ENCODE measurements around the gene LIN7C. TPM values are rescaled to one million over a fixed set of nuclear protein-coding genes. Genes with fewer than 3 reads are reported as not detected.

LIN7C gene
- total RNA-seq, 6 experiments from 2014 or later = 53.7 to 64.4 (median 60.2) TPM

DNA sequence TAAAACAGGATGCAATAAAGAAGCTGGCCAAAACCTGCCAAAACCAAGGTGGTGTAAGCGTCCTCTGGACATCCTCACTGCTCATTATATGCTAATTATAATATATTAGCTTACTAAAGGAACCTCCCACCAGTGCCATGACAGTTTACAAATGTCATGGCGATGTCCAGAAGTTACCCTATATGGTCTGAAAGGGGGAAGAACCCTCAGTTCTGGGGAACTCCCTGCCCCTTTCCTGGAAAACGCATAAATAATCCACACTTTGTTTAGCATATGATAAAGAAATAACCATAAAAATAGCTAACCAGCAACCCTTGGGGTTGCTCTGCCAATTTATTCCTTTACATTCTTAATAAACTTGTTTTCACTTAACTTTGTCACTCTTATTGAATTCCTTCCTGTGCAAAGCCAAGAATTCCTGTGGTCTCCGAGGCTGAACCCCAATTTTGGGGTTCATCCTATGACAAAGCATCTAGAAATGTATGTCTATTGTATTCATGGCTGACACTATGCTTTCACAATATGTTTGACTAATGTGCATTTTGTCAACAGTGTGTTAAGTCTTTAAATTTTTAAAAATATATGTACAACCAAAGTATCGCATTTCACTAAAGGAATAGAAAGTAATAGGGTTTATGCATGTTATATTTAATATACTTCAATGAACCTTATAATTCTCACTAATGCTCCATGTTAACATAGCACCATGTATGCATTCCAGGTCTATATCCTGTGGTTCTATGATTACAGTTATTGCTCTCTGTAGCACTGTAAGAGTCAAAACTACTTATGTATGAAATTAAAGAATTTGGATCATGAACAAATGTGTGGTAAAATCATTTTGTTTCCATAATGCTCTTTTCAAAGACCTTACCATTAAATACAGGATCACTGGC, 59.0 kb downstream of the LIN7C start:
- TF ChIP-seq, protein P1, sequence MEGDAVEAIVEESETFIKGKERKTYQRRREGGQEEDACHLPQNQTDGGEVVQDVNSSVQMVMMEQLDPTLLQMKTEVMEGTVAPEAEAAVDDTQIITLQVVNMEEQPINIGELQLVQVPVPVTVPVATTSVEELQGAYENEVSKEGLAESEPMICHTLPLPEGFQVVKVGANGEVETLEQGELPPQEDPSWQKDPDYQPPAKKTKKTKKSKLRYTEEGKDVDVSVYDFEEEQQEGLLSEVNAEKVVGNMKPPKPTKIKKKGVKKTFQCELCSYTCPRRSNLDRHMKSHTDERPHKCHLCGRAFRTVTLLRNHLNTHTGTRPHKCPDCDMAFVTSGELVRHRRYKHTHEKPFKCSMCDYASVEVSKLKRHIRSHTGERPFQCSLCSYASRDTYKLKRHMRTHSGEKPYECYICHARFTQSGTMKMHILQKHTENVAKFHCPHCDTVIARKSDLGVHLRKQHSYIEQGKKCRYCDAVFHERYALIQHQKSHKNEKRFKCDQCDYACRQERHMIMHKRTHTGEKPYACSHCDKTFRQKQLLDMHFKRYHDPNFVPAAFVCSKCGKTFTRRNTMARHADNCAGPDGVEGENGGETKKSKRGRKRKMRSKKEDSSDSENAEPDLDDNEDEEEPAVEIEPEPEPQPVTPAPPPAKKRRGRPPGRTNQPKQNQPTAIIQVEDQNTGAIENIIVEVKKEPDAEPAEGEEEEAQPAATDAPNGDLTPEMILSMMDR (IDR thresholded peaks at IDR 0.05) = no peak
- Mint-ChIP-seq H3K4me3 (no peak overlapping the region), H3K27me3 (ENCODE audit: insufficient read depth) (no peaks in the 10 kb centered on the region; the same call in 1 of the 2 replicates), H3K27ac (peak overlapping the region; percentile 58), H3K36me3 (ENCODE audit: low read depth) (no peaks in the 10 kb centered on the region), H3K4me1 (ENCODE audit: low read depth) (peaks cover 49% of the 10 kb centered on the region), H3K9me3 (no peaks in the 10 kb centered on the region)
- peak; percentile 59 for DNase-seq

DNA sequence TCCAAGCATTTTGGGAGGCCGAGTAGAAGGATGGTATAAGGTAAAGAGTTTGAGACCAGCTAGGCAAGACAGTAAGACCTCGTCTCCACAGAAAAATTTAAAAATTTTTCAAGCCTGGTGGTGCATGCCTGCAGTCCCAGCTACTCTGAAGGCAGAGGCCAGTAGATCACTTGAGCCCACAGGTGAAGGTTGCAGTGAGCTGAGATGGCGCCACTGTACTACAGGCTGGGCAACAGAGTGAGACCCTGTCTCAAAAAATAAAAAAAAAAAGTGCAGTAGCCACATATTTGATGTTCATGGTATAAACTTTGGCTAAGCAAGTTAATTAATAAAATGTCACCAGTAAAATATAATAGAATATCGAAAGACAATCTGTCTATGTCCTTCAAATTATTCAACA, 60.9 kb downstream of the LIN7C start:
- Mint-ChIP-seq H3K4me3 (no peak overlapping the region), H3K9me3 (no peaks in the 10 kb centered on the region), H3K27ac (no peak overlapping the region), H3K27me3 (ENCODE audit: insufficient read depth) (no peaks in the 10 kb centered on the region; the same call in 1 of the 2 replicates), H3K4me1 (ENCODE audit: low read depth) (peaks cover 30% of the 10 kb centered on the region), H3K36me3 (ENCODE audit: low read depth) (no peaks in the 10 kb centered on the region)
- no peak for DNase-seq
- TF ChIP-seq, protein P1 (IDR thresholded peaks at IDR 0.05) = no peak

DNA sequence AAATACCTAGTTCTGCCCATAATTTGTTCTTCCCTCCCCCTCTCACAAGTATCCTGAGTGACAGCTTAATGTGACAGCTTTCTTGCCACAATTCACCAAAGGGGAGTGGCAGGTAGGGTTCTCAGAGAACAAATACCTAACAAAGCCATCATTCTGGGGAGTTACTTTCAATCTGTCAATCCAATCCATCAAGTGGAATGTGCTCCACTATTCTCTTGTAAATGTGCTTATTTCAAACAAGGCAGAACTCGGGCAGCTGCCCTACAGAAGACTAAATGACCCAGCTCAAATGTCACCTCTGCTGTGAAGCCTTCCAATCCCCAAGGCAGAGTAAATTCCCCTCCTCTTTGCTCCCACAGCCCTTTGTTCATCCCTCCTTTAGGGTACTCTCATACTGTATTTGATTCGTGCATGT, 61.8 kb downstream of the LIN7C start:
- no peaks in the 10 kb centered on the region for H3K9me3 Mint-ChIP-seq
- H3K27ac Mint-ChIP-seq = no peak overlapping the region
- DNase-seq = no peak
- H3K36me3 Mint-ChIP-seq (ENCODE audit: low read depth) = no peaks in the 10 kb centered on the region
- TF ChIP-seq, protein P1 (IDR thresholded peaks at IDR 0.05) = no peak
- peaks cover 30% of the 10 kb centered on the region for H3K4me1 Mint-ChIP-seq (ENCODE audit: low read depth)
- no peaks in the 10 kb centered on the region for H3K27me3 Mint-ChIP-seq (ENCODE audit: insufficient read depth)
- no peak overlapping the region for H3K4me3 Mint-ChIP-seq

Small RNAs within 50 kb of the gene (microRNA-seq; reads per million reads assigned to microRNA genes)
- not detected for gene MIR8087

Other genes with a start within 250 kb of the LIN7C start
- 10 to 100 TPM in 5 of 6 experiments, 1 to 10 TPM in 1; 7.9 to 18.7 (median 13.9) TPM for gene CCDC34, start 143.6 kb downstream of the LIN7C start, total RNA-seq (2021; fragmentation: NEBNext Ultra II Directional; extraction: Animal tissue kit (Norgen Biotek cat#: 25700))
- 10 to 100 TPM; 13.9 to 20.2 (median 17.7) TPM for gene LGR4, start 34.0 kb downstream of the LIN7C start, total RNA-seq (2021; fragmentation: NEBNext Ultra II Directional; extraction: Animal tissue kit (Norgen Biotek cat#: 25700))
- gene BDNF, start 193.7 kb upstream of the LIN7C start, total RNA-seq (2021; fragmentation: NEBNext Ultra II Directional; extraction: Animal tissue kit (Norgen Biotek cat#: 25700)) = 10 to 100 TPM; 62.1 to 92.2 (median 90.0) TPM